HG03432 (cell line): ENCODE results near the gene LDLR.
"Not testable (repeated sequence)": the region's sequence is repeated elsewhere in the genome, so short reads cannot be mapped to it uniquely, and the experiment has no call there.

Source experiments
- ATAC-seq: cut with Tn5 transposase; IDR thresholded peaks from one replicate; pipeline ENCODE4 v1.9.1; 2021; ENCODE audit warnings: mild to moderate bottlenecking, moderate library complexity; ENCODE audit not compliant: unreplicated experiment

LDLR gene

DNA sequence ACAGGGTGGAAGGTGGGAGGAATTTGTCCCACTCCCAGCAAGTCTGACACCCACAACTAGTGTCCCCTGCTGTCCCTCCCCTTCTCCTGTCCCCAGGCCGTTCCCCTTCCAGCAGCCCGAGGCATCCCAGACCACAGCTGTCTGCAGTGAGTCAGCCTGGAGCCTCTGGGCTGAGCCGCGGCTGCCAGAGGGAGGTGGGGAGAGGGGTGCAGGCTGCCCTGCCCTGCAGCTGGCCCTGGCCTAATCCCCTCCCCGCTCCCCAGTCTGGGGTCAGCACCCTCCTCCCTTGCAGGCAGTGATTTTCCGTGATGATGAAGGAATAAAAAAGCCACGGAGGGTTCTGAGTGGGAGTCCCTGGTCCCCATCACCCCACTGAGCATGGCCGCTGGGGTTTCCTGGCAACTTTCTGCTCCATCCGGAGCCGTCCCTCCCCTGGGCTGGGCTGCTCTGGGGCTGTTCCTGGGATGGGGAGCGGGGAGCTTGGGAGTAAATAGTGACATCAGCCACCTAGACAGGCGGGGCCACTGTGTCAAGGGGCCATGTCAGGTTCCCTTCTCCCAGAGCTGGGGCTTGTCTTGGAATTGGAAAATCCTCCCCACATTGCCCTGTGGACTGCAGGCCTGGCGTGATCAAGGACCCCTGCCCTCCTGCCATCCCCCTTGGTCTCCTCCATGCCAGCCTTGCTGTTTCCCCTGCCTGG lies 49.5 kb downstream of the LDLR start:
- ATAC-seq: no peak

DNA sequence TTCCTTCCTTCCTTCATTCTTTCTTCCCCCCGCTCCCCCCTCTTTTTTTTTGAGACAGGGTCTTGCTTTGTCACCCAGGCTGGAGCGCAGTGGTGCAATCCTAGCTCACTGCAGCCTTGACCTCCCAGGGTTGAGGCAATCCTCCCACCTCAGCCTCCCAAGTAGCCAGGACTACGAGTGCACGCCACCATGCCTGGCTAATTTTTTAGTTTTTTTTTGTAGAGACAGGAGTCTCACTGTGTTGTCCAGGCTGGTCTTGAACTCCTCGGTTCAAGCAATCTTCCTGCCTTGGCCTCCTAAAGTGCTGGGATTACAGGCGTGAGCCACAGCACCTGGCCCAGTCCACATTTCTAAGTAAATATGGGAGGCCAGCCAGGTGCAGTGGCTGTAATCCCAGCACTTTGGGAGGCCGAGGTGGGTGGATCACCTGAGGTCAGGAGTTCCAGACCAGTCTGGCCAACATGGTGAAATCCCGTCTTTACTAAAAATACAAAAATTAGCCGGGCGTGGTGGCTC lies 50.8 kb downstream of the LDLR start:
- ATAC-seq: not testable (repeated sequence)

DNA sequence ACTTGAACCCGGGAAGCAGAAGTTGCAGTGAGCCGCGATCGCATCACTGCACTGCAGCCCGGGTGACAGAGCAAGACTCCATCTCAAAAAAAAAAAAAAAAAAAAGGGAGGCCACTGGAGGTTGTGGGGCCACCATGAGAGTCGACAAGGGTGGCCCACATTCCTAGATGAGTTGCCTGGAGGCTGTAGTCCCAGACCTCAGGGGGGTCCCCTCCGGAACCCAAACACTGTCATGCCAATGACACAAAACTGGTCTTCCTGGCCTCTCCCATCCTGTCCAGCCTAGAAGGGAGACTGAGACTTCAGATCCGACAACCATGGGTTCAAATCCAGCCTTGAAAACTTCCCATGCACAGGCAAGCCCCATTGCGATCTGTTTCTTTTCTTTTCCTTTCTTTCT lies 51.6 kb downstream of the LDLR start:
- ATAC-seq: no peak

DNA sequence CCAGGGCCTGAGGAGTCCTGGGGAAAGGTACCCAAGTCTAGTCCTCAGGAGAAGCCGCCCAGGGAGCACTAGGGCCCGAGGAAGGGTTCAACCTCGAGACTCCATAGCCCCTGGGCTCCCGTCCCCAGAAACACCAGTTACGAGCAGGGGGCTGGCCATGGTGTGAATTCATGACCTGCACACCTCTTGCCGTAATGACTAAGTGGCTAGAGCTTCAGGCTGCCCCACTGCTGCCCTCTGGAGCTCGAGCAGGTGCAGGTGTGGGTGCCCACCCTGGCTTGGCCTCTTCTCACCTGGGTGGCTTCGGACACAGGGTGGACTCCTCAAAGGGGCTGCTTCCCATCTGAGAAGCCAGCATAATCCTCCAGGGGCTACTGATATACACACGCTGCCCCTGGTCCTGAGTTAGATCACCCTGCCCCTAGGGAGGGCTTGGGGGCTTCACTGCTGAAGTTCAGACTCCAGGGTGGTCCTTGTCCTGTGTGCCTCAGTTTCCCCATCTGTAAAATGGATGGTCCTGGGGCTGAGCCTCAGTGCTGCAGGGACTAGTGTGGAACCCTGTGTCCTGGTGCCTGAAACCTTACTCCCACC lies 52.8 kb downstream of the LDLR start:
- no peak for ATAC-seq

DNA sequence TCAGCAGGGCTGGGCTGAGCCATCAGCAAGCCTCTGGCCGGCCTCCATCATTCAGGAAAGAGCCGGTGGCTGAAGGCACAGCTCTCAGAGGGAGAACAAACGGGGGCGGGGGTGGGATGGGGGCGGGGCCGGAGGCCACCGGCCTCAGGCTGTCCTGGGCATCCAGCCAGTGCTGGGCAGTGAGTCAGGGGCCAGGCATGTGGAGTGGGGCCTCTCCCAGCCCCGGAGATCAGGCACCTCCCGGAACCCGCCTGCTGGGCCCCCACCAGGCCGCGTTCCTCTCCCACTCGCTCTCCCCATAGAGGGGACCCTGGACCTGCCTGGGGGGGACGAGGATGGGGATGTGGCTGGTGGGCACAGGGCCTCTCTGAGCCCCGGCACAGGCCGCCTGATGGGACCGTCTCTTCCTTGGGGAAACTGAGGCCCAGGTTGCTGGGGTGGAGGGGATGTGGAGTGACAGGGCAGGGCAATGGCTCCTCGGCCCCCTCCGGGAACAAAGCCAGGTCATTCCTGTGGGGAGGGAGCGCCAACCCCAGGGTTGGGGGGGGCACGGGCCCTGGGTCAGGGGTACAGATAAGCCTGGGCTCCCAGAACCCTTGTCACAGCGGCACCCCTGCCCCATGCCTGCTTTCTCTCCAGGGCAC lies 53.4 kb downstream of the LDLR start:
- ATAC-seq: no peak

DNA sequence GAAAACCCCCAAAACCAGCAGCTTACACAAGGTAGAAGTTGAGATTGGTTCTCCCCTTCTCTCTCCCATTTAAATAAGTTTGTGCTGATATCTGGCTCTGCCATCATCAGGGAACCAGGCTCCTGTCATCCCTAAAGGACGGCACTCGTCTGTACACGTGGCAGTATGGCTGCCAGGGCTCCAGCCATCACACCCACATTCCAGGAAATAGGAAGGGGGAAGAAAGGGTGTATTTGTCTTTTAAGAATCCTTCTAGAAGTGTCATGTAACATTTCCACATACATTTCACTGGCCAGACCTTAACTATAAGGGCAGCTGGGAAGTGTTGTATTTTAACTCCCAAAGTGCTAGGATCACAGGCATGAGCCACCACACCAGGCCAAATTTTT lies 56.3 kb downstream of the LDLR start:
- no peak for ATAC-seq

DNA sequence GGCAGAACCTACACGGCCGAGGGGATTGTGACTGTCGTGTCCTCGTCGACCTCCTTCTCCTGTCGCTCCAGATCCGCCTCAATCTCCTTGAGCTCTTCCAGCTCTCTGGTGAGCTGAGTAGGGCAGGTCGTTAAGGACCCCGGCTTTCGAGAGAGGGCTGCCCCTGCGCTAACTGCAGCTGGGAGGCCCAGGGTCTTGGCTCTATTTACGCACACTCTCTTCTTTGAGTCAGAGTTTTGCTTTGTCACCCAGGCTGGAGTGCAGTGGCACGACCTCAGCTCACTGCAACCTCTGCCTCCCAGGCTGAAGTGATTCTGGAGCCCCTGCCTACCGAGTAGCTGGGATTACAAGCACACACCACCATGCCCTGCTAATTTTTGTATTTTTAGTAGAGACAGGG lies 58.7 kb downstream of the LDLR start:
- no peak for ATAC-seq

DNA sequence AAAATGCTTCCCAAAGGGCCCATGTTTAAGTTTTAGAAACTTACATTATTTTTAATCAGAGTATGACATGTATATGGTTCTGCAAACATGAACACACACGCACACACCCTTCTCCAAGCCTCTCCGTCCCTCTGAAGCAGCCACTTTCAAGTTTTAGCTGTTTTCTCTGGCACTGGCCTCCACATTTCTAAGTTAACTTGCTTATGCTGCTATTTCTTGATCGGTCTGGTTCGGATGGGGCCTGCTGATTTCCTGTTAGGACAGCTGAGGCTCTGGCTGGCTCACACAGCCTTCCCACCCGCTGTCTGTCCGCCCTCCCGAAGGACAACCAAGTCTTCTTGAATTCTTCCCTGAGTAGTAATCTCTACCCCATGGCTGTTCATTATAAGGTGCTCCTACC lies 61.9 kb downstream of the LDLR start:
- ATAC-seq: no peak

DNA sequence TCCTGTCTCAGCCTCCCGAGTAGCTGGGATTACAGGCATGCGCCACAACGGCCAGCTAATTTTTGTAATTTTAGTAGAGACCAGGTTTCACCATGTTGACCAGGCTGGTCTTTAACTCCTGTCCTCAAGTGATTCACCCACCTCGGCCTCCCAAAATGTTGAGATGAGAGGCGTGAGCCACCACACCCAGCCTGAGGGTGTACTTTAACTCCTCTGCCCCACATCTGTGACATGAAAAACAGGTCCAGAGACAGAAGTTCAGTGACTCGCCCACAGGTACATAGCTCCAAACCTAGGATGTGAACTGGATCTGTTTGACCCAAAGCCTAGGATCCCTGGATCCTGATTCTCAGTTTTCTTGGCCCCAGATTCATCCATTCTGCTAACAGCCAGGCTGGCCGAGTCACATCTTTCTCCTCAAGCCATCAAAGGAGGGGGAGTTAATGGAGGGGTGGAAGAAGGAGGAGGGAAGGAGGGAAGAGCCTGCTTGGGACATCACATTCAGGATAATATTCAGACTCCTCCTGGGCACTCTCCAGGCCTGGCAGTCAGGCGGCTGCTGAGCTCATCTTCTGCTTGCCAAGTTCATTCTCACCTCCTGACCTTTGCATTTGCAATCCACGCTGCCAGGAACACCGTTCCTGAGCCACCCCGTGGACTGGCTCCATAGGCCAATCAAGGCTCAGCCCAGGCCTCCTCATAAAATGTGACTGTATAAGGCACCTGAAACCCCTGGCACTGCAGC lies 63.2 kb downstream of the LDLR start:
- ATAC-seq: no peak

DNA sequence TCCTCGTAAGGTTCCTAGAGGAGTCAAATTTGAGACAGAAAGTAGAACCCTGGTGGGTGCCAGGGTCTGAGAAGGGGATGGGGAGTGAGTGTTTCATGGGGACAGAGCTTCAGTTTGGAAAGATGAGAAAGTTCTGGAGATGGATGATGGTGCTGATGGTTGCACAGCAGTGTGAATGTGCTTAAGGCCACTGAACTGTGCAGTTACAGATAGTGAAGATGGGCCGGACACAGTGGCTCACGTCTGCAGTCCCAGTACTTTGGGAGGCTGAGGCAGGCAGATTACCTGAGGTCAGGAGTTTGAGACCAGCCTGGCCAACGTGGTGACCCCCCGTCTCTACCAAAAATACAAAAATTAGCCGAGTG lies 65.4 kb downstream of the LDLR start:
- no peak for ATAC-seq

DNA sequence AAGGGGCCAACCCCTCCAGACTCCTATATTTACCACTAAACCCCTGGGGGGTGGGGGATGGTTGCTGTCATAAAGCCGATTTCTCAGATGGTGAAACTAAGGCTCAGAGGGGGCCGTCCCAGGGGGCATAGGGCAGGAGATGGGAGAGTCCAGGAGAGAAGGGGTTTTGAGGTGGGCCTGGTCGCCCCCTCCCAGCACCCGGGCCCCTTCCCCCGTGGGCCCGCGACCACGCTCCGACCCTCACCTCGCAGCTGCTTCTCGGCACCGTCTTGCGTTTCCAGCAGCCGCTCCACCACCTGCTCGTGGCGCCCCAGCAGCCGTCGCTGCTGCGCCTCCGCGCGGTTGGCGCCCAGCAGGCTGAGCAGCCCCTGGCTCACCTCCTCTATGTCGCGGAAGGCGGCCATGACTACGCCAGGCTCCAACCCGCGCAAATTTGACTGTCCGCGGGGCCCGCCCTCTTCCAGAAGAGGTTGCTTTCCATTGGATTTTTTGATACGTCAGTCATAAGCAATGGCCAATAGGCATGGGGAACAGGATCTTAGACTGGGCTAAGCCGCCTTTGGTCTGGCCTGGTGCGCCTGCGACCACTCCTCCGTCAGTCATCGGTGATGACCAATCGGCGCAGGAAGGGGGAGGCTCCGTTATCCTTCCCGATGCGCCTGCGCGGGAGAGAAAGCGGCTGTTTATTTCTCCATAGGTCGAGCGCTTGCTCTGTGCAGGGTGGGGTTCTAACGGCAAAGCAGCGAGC lies 66.3 kb downstream of the LDLR start, which contains the start of gene SPC24:
TSS of gene SPC24 (minus strand) at position 410 of the 748 bp plus-strand sequence. CDS start at position 404, 6 bp downstream.
- ATAC-seq: peak; percentile 97

DNA sequence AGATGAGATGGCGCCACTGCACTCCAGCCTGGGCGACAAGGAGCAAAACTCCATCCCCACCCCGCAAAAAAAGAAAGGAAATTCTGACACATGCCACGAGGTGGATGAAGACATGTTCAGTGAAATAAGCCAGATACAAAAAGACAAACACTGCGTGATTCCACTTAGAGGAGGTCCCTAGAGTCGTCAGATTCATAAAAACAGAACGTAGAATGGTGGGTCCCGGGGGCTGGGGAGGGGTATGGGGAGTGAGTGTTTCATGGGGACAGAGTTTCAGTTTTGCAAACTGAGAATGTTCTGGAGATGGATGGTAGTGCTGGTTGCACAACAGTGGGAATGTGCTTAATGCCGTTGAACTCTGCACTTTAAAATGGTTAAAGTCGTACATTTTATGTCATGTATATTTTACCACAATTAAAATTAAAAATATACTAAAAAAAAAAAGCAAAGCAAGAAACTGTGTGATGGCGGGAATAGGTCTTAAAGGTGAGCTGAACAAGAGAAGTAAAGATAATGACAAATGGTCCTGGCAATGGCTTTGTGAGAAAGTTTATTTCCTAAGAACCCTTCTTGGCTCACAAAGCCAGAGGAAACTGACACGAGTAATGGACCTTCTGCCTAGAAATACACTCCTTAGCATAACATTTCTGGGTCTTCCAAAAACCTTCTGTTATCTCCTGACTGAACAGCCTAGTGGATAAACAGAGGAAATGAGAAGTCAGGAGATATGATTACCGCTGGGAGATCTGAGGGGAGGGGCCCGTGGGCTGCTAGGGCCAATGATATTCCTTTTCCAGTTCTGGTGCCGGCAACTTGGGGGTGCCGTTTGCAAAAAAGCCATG lies 70.6 kb downstream of the LDLR start:
- no peak for ATAC-seq

DNA sequence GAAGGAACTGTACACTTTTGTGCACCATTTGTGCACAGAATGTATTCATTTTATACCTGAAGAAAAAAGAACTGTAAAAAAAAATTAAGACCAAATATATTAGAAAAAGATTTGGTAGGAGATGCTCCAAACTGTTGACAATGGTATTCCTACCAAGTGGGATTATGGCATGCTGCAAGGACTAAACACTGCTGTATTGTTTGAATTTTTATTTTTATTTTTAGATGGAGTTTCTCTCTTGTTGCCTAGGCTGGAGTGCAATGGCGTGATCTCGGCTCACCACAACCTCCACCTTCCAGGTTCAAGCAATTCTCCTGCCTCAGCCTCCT lies 71.1 kb downstream of the LDLR start:
- ATAC-seq: not testable (repeated sequence)

DNA sequence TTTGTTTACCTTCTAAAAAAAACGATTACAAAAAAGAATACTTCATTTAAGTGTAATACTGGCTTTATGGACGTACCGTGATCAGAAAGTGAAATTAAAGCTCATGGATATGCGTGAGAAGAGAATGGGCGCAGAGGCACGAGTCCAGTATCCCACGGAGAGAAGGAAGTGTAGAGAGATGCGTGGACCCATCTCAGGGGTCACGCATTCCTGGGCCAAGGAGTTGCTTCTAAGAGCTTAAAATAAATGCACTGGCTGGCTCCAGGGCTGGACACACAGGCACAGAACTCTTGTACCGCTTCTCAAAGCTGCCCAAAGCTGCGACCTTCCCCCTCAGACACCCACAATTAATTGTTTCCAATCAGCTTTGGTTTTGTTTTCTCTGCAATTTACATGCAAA lies 75.0 kb downstream of the LDLR start:
- ATAC-seq: no peak

DNA sequence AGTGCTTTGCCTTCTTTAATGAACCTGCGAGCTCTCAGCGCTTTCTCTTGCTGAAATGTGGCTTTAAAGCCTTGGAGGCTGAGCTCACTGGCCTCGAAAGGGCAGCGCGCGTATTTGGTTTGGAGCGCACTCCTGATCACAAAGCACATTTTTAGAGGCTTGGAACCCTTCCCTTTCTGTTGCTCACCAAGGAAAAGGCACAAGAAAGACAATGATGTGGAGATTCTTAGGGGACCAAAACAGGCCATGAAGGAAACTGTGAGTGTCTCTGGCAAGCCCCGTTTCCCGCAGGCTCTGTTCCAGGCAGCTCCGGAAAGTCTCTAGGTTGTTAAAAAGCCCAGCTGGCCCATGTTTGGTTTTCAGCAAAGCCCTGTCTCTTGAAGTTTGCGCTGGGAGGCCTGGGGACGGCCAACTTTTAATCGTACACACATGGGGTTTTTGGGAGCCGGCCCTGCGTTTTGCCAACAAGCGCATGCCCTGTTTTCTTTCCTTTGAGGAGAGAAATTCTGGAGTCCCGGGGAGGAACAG lies 75.7 kb downstream of the LDLR start:
- ATAC-seq: no peak

DNA sequence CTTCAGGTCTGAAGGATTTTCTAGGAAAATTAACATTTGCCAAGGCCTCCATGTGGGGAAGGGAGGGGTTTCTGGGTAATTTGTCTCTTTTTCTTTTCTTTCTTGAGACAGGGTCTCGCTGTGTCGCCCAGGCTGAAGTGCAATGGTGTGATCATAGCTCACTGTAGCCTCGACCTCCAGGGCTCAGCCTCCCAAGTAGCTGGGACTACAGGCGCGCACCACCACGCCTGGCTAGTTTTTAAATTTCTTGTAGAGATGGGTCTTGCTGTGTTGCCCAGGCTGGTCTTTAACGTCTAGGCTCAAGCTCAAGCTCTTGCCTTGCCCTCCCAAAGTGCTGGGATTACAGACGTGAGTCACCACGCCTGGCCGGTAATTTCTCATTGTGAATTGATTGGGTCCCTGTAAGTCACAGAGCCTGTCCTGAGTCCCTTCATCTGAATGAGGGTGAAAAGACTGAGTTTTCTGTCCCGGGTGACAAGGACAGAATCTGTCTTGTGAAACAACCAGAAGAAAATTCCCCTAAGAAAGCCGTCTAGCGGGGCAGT lies 76.3 kb downstream of the LDLR start:
- no peak for ATAC-seq

DNA sequence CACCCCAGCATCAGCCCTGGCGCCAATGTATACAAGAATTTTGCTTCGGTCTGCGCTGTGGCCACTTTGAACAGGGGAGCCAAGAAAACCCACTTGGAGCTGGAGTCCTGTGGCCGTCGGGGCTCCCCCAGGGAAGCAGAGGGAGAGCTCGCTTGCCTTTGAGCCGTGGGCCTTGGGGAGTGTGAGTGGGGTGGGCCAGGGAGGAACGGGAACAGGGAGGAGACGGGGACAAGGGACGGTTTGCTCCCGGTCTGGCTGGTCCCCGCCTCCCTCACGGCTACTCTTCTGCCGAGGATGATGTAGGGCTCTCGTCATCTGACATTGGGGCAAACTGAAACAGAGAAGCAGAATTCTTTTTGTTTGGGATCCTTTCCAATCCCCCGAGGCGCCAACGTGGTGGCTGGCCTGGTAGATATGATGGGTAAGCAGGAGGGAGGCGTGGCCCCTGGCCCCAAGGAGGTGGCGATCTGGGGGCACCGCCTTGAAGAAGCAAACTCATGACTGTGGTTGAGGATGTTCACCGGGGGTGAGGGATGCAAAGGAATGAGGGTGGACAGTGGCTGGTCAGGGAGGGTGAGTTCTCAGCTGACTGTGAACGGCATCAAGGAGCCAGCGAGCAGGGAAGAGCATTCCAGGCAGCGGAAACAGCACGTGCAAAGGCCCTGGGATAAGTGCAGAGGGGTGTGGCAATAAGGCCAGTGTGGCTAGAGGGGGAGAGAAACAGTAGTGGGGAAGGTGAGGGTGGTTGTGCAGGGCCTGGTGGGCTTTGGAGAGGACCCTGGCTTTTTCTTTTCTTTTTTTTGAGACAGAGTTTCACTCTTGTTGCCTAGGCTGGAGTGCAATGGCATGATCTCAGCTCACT lies 77.2 kb downstream of the LDLR start:
- no peak for ATAC-seq

DNA sequence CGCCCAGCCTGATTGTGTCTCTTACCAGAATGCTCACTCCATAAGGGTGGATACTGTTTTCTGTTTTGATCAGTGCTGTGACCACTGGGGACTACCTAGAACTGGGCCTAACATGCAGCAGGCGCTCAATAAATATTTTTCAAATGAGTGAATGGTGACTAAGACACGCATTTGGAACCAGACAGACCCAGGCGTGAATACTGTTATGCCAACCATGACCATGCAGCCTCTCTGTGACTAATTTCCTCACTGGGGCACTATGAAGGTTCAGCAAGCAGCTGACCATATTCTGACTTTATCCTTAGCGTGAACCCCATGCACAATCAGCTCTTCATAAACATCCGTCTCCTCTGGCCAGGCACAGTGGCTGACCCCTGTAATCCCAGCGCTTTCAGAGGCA lies 79.3 kb downstream of the LDLR start:
- ATAC-seq: no peak
